PFSK-1 (cell line): ENCODE measurements around the gene COL2A1.

Experiments
- FOXP2 ChIP-seq: optimal IDR thresholded peaks from 2 replicates; pipeline ENCODE3; 2011; ENCODE audit warnings: borderline replicate concordance, control low read depth, inconsistent platforms; ENCODE audit not compliant: insufficient read depth; ENCODE audit errors: extremely low read length, extremely low read depth
- POLR2AphosphoS5 ChIP-seq: IDR thresholded peaks from 2 replicates; pipeline ENCODE4 v1.6.1; 2012; ENCODE audit warnings: low read depth, mild to moderate bottlenecking, control low read depth, low read length, moderate library complexity
- SIN3A ChIP-seq: IDR thresholded peaks from 2 replicates; pipeline ENCODE4 v1.6.1; 2012; ENCODE audit warnings: mild to moderate bottlenecking, low read length, moderate library complexity, borderline replicate concordance; ENCODE audit not compliant: insufficient read depth
- TAF1 ChIP-seq: IDR thresholded peaks from 2 replicates; pipeline ENCODE4 v1.6.1; 2012; ENCODE audit warnings: low read length, control low read depth, borderline replicate concordance; ENCODE audit not compliant: insufficient read depth
- TF ChIP-seq, protein P1 (sequence below), 2 experiments: IDR thresholded peaks; 2 replicates each; pipeline versions ENCODE4 v1.6.1 to v1.8.0; 2011 to 2012; ENCODE audit warnings: low read depth in 2 of 2, low read length in 2 of 2, control low read depth in 1 of 2, inconsistent platforms in 1 of 2, mild to moderate bottlenecking in 1 of 2, moderate library complexity in 1 of 2; ENCODE audit not compliant: insufficient read depth in 1 of 2

- no peak for TF ChIP-seq POLR2AphosphoS5
- TF ChIP-seq, protein P1, sequence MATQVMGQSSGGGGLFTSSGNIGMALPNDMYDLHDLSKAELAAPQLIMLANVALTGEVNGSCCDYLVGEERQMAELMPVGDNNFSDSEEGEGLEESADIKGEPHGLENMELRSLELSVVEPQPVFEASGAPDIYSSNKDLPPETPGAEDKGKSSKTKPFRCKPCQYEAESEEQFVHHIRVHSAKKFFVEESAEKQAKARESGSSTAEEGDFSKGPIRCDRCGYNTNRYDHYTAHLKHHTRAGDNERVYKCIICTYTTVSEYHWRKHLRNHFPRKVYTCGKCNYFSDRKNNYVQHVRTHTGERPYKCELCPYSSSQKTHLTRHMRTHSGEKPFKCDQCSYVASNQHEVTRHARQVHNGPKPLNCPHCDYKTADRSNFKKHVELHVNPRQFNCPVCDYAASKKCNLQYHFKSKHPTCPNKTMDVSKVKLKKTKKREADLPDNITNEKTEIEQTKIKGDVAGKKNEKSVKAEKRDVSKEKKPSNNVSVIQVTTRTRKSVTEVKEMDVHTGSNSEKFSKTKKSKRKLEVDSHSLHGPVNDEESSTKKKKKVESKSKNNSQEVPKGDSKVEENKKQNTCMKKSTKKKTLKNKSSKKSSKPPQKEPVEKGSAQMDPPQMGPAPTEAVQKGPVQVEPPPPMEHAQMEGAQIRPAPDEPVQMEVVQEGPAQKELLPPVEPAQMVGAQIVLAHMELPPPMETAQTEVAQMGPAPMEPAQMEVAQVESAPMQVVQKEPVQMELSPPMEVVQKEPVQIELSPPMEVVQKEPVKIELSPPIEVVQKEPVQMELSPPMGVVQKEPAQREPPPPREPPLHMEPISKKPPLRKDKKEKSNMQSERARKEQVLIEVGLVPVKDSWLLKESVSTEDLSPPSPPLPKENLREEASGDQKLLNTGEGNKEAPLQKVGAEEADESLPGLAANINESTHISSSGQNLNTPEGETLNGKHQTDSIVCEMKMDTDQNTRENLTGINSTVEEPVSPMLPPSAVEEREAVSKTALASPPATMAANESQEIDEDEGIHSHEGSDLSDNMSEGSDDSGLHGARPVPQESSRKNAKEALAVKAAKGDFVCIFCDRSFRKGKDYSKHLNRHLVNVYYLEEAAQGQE (IDR thresholded peaks at IDR 0.05; ENCODE audit: insufficient read depth in 1 of 2, low read depth in 2 of 2, low read length in 2 of 2), result no peak
- TF ChIP-seq TAF1, result no peak
- TF ChIP-seq SIN3A, result no peak
- no peak for TF ChIP-seq FOXP2
Observed at GRCh38 chr12:48001505-48002413, 2.5 kb downstream of the COL2A1 start.
